Progenitor cell of endocrine pancreas (in vitro differentiated cells): ENCODE data around the gene CD8B2. TPM values are rescaled to one million over a fixed set of nuclear protein-coding genes. Genes with fewer than 3 reads are reported as not detected.
A peak's percentile ranks its signal among the peaks of the same experiment; 100 is the strongest.

ENCODE experiments used
- DNase-seq: peaks from one replicate; pipeline ENCODE4 v3.0.0; 2021; ENCODE audit warnings: low spot score; ENCODE audit not compliant: unreplicated experiment
- H3K27ac Mint-ChIP-seq: 2 replicates; pipeline ENCODE4 v1.8.0; 2021; ENCODE audit warnings: mild to moderate bottlenecking, moderate library complexity, mixed read lengths
- H3K27me3 Mint-ChIP-seq: 2 replicates; pipeline ENCODE4 v1.8.0; 2021; ENCODE audit warnings: mixed read lengths
- H3K36me3 Mint-ChIP-seq: 2 replicates; pipeline ENCODE4 v1.8.0; 2022; ENCODE audit warnings: mixed read lengths; ENCODE audit not compliant: insufficient read depth
- H3K4me1 Mint-ChIP-seq: 2 replicates; pipeline ENCODE4 v1.8.0; 2021; ENCODE audit warnings: low read depth, mixed read lengths
- H3K4me3 Mint-ChIP-seq: 2 replicates; pipeline ENCODE4 v1.8.0; 2021; ENCODE audit warnings: low read depth, mild to moderate bottlenecking, moderate library complexity, mixed read lengths
- H3K9me3 Mint-ChIP-seq: 2 replicates; pipeline ENCODE4 v1.8.0; 2021; ENCODE audit warnings: low read depth, mixed read lengths
- total RNA-seq: library from RNA; stranded (reverse); gene quantifications from 2 replicates; pipeline ENCODE4 v1.2.1, GENCODE V29; 2021
- TF ChIP-seq, protein P1 (sequence below): fragments of 200-600 bp; sonication (generic); IDR thresholded peaks from one replicate; pipeline ENCODE4 v1.5.0; 2021; ENCODE audit warnings: antibody characterized with exemption, mild to moderate bottlenecking; ENCODE audit not compliant: unreplicated experiment

CD8B2 gene
- total RNA-seq, 1 donor from 2014 or later, result not detected

DNA sequence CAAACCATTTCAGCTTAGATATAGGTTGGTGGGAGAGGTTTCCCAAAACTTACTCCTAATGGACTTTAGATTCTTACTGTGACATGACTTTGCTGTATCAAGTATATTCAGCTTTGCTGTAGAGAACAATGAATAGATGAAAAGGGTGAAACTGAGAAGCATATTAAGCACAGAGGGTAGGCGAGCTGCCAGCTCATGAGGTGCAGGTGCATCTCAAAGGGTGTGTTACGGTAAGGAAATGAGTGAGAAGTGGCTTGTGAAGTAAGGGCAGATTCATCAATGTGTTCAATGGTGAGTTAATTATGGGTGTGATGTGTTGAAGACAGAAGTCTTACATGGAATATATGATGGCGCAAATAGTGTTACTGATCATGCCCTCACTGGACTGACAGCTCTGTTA lies 49.3 kb downstream of the CD8B2 start:
- Mint-ChIP-seq H3K4me3 (no peak overlapping the region), H3K9me3 (no peaks in the 10 kb centered on the region), H3K36me3 (no peaks in the 10 kb centered on the region), H3K4me1 (peaks cover 17% of the 10 kb centered on the region), H3K27me3 (peaks cover 18% of the 10 kb centered on the region), H3K27ac (no peak overlapping the region)
- TF ChIP-seq, protein P1, sequence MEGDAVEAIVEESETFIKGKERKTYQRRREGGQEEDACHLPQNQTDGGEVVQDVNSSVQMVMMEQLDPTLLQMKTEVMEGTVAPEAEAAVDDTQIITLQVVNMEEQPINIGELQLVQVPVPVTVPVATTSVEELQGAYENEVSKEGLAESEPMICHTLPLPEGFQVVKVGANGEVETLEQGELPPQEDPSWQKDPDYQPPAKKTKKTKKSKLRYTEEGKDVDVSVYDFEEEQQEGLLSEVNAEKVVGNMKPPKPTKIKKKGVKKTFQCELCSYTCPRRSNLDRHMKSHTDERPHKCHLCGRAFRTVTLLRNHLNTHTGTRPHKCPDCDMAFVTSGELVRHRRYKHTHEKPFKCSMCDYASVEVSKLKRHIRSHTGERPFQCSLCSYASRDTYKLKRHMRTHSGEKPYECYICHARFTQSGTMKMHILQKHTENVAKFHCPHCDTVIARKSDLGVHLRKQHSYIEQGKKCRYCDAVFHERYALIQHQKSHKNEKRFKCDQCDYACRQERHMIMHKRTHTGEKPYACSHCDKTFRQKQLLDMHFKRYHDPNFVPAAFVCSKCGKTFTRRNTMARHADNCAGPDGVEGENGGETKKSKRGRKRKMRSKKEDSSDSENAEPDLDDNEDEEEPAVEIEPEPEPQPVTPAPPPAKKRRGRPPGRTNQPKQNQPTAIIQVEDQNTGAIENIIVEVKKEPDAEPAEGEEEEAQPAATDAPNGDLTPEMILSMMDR, result no peak
- DNase-seq, result no peak

DNA sequence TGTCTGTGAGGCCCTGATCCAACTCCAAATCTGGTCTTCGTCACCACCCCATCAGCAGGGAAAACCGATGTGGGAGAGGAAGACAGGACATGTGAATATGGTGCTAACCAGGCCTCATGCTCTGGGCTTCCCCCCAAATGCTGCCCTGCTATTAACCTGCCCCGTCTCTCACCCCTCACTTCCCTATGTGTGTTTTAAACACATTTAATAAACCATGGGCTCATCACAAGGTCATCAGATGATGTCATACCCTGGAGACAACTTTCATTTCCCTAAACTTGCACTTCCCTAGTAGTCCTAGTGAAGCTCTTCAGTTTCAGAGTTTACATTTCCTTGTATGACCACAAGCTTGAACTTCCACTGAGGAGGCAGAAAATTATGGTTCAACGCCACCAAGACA lies 49.9 kb downstream of the CD8B2 start:
- Mint-ChIP-seq H3K9me3 (no peaks in the 10 kb centered on the region), H3K4me1 (peaks cover 17% of the 10 kb centered on the region), H3K27me3 (peaks cover 21% of the 10 kb centered on the region), H3K27ac (no peak overlapping the region), H3K4me3 (no peak overlapping the region), H3K36me3 (no peaks in the 10 kb centered on the region)
- no peak for DNase-seq
- TF ChIP-seq, protein P1, result no peak

DNA sequence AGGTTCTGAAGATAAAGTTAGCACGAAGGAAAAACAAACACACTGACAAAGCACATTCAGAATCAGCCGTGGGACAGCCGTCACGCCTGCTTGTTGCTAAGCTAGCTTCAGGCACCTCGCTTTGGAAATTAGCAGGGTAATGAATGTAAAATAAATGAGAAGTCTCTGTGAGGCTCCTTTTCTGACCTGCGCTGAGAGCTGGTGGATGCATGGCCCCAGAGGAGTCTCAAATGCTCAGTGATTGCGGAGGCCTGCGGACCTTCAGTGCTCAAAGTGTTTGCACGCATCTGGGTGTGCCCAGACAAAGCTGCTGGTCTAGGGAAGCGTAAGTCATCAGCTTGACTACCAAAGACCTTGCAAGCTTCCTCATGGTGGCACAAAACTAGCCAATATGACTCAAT lies 50.6 kb downstream of the CD8B2 start:
- no peak for DNase-seq
- H3K4me1 Mint-ChIP-seq, result peaks cover 17% of the 10 kb centered on the region
- peaks cover 23% of the 10 kb centered on the region for H3K27me3 Mint-ChIP-seq
- H3K27ac Mint-ChIP-seq, result peak overlapping the region; percentile 15
- H3K9me3 Mint-ChIP-seq, result no peaks in the 10 kb centered on the region
- TF ChIP-seq, protein P1, result no peak
- H3K4me3 Mint-ChIP-seq, result peak overlapping the region; percentile 1
- H3K36me3 Mint-ChIP-seq, result no peaks in the 10 kb centered on the region

DNA sequence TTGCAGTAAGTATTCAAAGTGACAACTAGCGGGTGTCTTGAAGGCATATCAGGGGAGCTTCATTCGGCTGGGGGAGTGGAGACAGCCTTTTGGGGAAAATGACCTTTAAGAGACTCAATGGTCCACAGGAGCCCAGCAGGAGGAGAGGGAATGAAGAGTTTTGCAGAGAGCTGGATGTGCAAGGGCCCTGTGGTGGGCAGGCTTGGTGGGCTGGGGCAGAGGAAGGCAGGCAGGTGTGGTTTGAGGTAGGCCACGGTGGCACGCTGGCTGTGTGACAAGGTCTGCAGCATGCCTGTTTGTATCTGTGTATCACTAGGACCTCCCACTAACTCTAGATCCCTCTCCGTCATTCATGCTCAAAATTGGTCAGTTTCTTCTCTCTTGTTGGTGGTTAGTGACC lies 53.7 kb downstream of the CD8B2 start:
- Mint-ChIP-seq H3K9me3 (no peaks in the 10 kb centered on the region), H3K27me3 (peaks cover 21% of the 10 kb centered on the region), H3K27ac (no peak overlapping the region), H3K4me3 (no peak overlapping the region), H3K4me1 (peaks cover 17% of the 10 kb centered on the region), H3K36me3 (no peaks in the 10 kb centered on the region)
- TF ChIP-seq, protein P1, result no peak
- DNase-seq, result no peak

DNA sequence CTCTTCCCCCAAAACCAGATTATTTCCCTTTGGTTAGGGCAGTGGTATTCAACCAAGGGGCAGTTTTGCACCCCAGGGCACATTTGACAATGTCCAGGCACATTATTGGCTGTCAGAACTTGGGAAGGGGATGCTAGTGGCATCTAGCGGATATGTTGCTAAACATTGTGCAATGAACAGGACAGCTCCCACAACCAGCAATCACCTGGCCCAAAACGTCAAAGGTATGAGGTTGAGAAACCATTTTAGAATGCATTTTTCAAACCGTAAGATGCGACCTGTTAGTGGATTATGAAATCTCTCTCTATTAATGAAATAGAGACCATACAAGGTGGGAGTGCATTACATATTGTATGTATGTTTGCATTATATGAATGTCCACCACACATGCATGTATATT lies 54.2 kb downstream of the CD8B2 start:
- Mint-ChIP-seq H3K4me1 (peaks cover 17% of the 10 kb centered on the region), H3K36me3 (no peaks in the 10 kb centered on the region), H3K27me3 (peaks cover 20% of the 10 kb centered on the region), H3K9me3 (no peaks in the 10 kb centered on the region), H3K27ac (no peak overlapping the region), H3K4me3 (no peak overlapping the region)
- TF ChIP-seq, protein P1, result no peak
- no peak for DNase-seq
